Thyroid gland (tissue), 4 donors: ENCODE results near the gene LYPD6B.

Experiments
- CTCF ChIP-seq, 6 experiments: fragments of 200-600 bp in 3 of 6; fragments of 450-650 bp in 3 of 6; sonication (generic) in 3 of 6; IDR thresholded peaks; one replicate each; pipeline ENCODE4 v1.5.1; 2016 to 2019; ENCODE audit warnings: antibody characterized with exemption in 6 of 6, mild to moderate bottlenecking in 2 of 6, inconsistent platforms in 1 of 6, moderate library complexity in 1 of 6
- POLR2A ChIP-seq, 2 donors: fragments of 450-650 bp; IDR thresholded peaks; one replicate each; pipeline ENCODE4 v1.6.1; 2017; ENCODE audit warnings: antibody characterized with exemption in 2 of 2, mild to moderate bottlenecking in 2 of 2, moderate library complexity in 1 of 2

GRCh38 chr2:149158957-149159356 is 120.5 kb downstream of the LYPD6B start:
- no peak for TF ChIP-seq CTCF (IDR thresholded peaks at IDR 0.05)
- TF ChIP-seq POLR2A (IDR thresholded peaks at IDR 0.05): no peak
